H1 (cell line): ENCODE results near the gene TRPC4. TPM values are rescaled to one million over a fixed set of nuclear protein-coding genes. Genes with fewer than 3 reads are reported as not detected.

Experiments
- CTCF ChIA-PET: fragments of 300-600 bp; sonication (Branson Sonifier 250); formaldehyde crosslinking; loops from one replicate; lab custom pipeline; 2021; ENCODE audit not compliant: partially characterized antibody; lab: Charles Lee
- POLR2A ChIA-PET: fragments of 300-600 bp; sonication (Branson Sonifier 250); formaldehyde crosslinking; loops from one replicate; lab custom pipeline; 2021; ENCODE audit warnings: inconsistent platforms; ENCODE audit not compliant: partially characterized antibody; lab: Charles Lee
- DNase-seq, 2 experiments: peaks; one replicate each; pipeline versions ENCODE4 v3.0.0 to v3.0.0-alpha.2; 2010 to 2022; ENCODE audit warnings: low spot score in 2 of 2, low read depth in 1 of 2, mixed read lengths in 1 of 2
- FAIRE-seq: peaks from 2 replicates; lab custom pipeline; 2011; peaks lifted over from hg19 to GRCh38; lab: Jason Lieb, UNC
- H2AFZ ChIP-seq: 2 replicates; pipeline ENCODE4 v1.8.1; 2012; ENCODE audit warnings: low read length, inconsistent platforms
- H2AK5ac ChIP-seq: 2 replicates; pipeline ENCODE4 v1.6.1; 2013; ENCODE audit warnings: low read depth, low read length
- H2BK120ac ChIP-seq: replicated peaks from 2 replicates; pipeline ENCODE3; 2013; ENCODE audit warnings: low read depth, low read length, inconsistent platforms
- H2BK12ac ChIP-seq: 2 replicates; pipeline ENCODE4 v1.6.1; 2013; ENCODE audit warnings: low read depth, low read length
- H2BK15ac ChIP-seq: 2 replicates; pipeline ENCODE4 v1.6.1; 2013; ENCODE audit warnings: low read length
- H2BK20ac ChIP-seq: 2 replicates; pipeline ENCODE4 v1.6.1; 2013; ENCODE audit warnings: low read length
- H2BK5ac ChIP-seq: 2 replicates; pipeline ENCODE4 v1.6.1; 2013; ENCODE audit warnings: low read depth, low read length
- H3K14ac ChIP-seq: 2 replicates; pipeline ENCODE4 v1.6.1; 2013; ENCODE audit warnings: inconsistent platforms; ENCODE audit not compliant: insufficient read length
- H3K18ac ChIP-seq: 2 replicates; pipeline ENCODE4 v1.6.1; 2013; ENCODE audit warnings: low read length; ENCODE audit errors: extremely low read depth
- H3K23ac ChIP-seq: 2 replicates; pipeline ENCODE4 v1.6.1; 2013; ENCODE audit warnings: inconsistent platforms; ENCODE audit not compliant: insufficient read length
- H3K23me2 ChIP-seq: 2 replicates; pipeline ENCODE4 v1.6.1; 2013; ENCODE audit warnings: low read depth, low read length
- H3K27ac ChIP-seq: 2 replicates; pipeline ENCODE4 v1.6.1; 2011; ENCODE audit warnings: low read depth, low read length, inconsistent platforms
- H3K27me3 ChIP-seq, 4 experiments: replicated peaks in 1 of 4; 1 replicate in 1 of 4; 2 replicates in 3 of 4; pipeline versions ENCODE4 v1.6.1 to v1.8.1; 2011 to 2013; ENCODE audit warnings: low read length in 3 of 4, mild to moderate bottlenecking in 3 of 4, inconsistent platforms in 2 of 4, mixed read lengths in 2 of 4, moderate library complexity in 1 of 4; ENCODE audit not compliant: control insufficient read depth in 3 of 4, insufficient read depth in 3 of 4; ENCODE audit errors: extremely low read depth in 1 of 4
- H3K36me3 ChIP-seq, 4 experiments: 2 replicates each; pipeline versions ENCODE4 v1.6.1 to v1.8.1; 2011 to 2013; ENCODE audit warnings: mild to moderate bottlenecking in 4 of 4, low read length in 3 of 4, moderate library complexity in 2 of 4, control low read depth in 1 of 4, inconsistent platforms in 1 of 4; ENCODE audit not compliant: insufficient read depth in 4 of 4, control insufficient read depth in 2 of 4
- H3K4ac ChIP-seq: replicated peaks from 2 replicates; pipeline ENCODE3; 2013; ENCODE audit warnings: low read length, low read depth, mixed read lengths, inconsistent platforms; ENCODE audit not compliant: insufficient read length
- H3K4me1 ChIP-seq, 4 experiments: replicated peaks in 1 of 4; 1 replicate in 1 of 4; 2 replicates in 3 of 4; pipeline versions ENCODE4 v1.6.1 to v1.8.1; 2011 to 2013; ENCODE audit warnings: low read length in 3 of 4, inconsistent platforms in 2 of 4, mixed read lengths in 1 of 4; ENCODE audit not compliant: insufficient read depth in 4 of 4, control insufficient read depth in 3 of 4
- H3K4me2 ChIP-seq, 2 experiments: 2 replicates each; pipeline versions ENCODE4 v1.6.1 to v1.8.1; 2011 to 2013; ENCODE audit warnings: low read depth in 2 of 2, low read length in 2 of 2, control low read depth in 1 of 2, inconsistent platforms in 1 of 2, mild to moderate bottlenecking in 1 of 2; ENCODE audit not compliant: insufficient read depth in 1 of 2
- H3K4me3 ChIP-seq, 4 experiments: fragments of 200-600, 300-600 bp in 1 of 4; sonication (generic), shearing (Covaris generic), sonication (Bioruptor Twin) in 1 of 4; 2 replicates each; pipeline versions ENCODE4 v1.5.1 to v1.8.1; 2011 to 2016; ENCODE audit warnings: low read length in 4 of 4, low read depth in 3 of 4, control low read depth in 2 of 4, inconsistent platforms in 2 of 4, mild to moderate bottlenecking in 2 of 4, mixed read lengths in 1 of 4, moderate library complexity in 1 of 4; ENCODE audit not compliant: insufficient read depth in 2 of 4; ENCODE audit errors: extremely low read depth in 1 of 4
- H3K56ac ChIP-seq: replicated peaks from 2 replicates; pipeline ENCODE3; 2013; ENCODE audit warnings: low read depth, mild to moderate bottlenecking, mixed read lengths, low read length, inconsistent platforms; ENCODE audit not compliant: insufficient read length
- H3K79me1 ChIP-seq: 2 replicates; pipeline ENCODE4 v1.6.1; 2013; ENCODE audit warnings: low read depth, low read length, control low read depth
- H3K79me2 ChIP-seq, 2 experiments: 2 replicates each; pipeline versions ENCODE4 v1.6.1 to v1.8.1; 2012 to 2013; ENCODE audit warnings: low read length in 2 of 2, mild to moderate bottlenecking in 2 of 2, inconsistent platforms in 1 of 2; ENCODE audit not compliant: insufficient read depth in 2 of 2, control insufficient read depth in 1 of 2
- H3K9ac ChIP-seq, 4 experiments: replicated peaks in 1 of 4; 1 replicate in 1 of 4; 2 replicates in 3 of 4; pipeline versions ENCODE4 v1.6.1 to v1.8.1; 2011 to 2013; ENCODE audit warnings: low read depth in 3 of 4, low read length in 3 of 4, control low read depth in 2 of 4, mild to moderate bottlenecking in 2 of 4, moderate library complexity in 2 of 4, inconsistent platforms in 1 of 4; ENCODE audit errors: extremely low read depth in 1 of 4
- H3K9me3 ChIP-seq, 2 experiments: 2 replicates each; pipeline versions ENCODE4 v1.6.1 to v1.8.1; 2012 to 2013; ENCODE audit warnings: mild to moderate bottlenecking in 2 of 2, moderate library complexity in 2 of 2, control low read depth in 1 of 2, inconsistent platforms in 1 of 2, low read depth in 1 of 2, low read length in 1 of 2, mixed read lengths in 1 of 2; ENCODE audit not compliant: insufficient read depth in 2 of 2
- H4K20me1 ChIP-seq, 2 experiments: replicated peaks in 1 of 2; 2 replicates each; pipeline versions ENCODE3 to v1.8.1; 2011 to 2013; ENCODE audit warnings: inconsistent platforms in 2 of 2, low read length in 2 of 2, mild to moderate bottlenecking in 1 of 2; ENCODE audit not compliant: insufficient read depth in 2 of 2, control insufficient read depth in 1 of 2
- H4K5ac ChIP-seq: 2 replicates; pipeline ENCODE4 v1.6.1; 2013; ENCODE audit warnings: low read length, low read depth, mixed read lengths, inconsistent platforms; ENCODE audit not compliant: insufficient read length
- H4K8ac ChIP-seq: 2 replicates; pipeline ENCODE4 v1.8.0; 2013; ENCODE audit warnings: mild to moderate bottlenecking, moderate library complexity, low read length, inconsistent platforms; ENCODE audit not compliant: insufficient read depth; ENCODE audit errors: extremely low read depth
- H4K91ac ChIP-seq: replicated peaks from 2 replicates; pipeline ENCODE3; 2013; ENCODE audit warnings: low read length, mixed read lengths, inconsistent platforms; ENCODE audit not compliant: insufficient read length
- ASH2L ChIP-seq: fragments of 200-600, 300-600 bp; sonication (generic); IDR thresholded peaks from one replicate; pipeline ENCODE4 v1.7.1; 2017; ENCODE audit warnings: low read length
- CREB1 ChIP-seq: IDR thresholded peaks from 2 replicates; pipeline ENCODE4 v1.6.1; 2012; ENCODE audit warnings: inconsistent platforms
- NANOG ChIP-seq: IDR thresholded peaks from 2 replicates; pipeline ENCODE4 v1.6.1; 2011; ENCODE audit warnings: low read length, low read depth, mild to moderate bottlenecking, inconsistent platforms; ENCODE audit not compliant: insufficient read depth, poor library complexity, severe bottlenecking
- WGBS, 2 experiments: shearing (Covaris generic) in 1 of 2; methylation state at CpG; one replicate each; pipeline versions ENCODE4 v1.1.6 to v1.1.7; 2013 to 2015; ENCODE audit warnings: low lambda C conversion rate in 2 of 2, mixed read lengths in 2 of 2, inconsistent platforms in 1 of 2, low coverage in 1 of 2, missing lambda C conversion rate in 1 of 2; ENCODE audit not compliant: insufficient replicate concordance in 2 of 2, insufficient coverage in 1 of 2, insufficient read length in 1 of 2; ENCODE audit errors: extremely low coverage in 1 of 2, missing lambda C conversion rate in 1 of 2; 5-methylcytosine and 5-hydroxymethylcytosine counted together
- polyA plus RNA-seq, 7 experiments: library from polyadenylated mRNA; depleted of rRNA in 3 of 7; stranded (reverse) in 5 of 7; unstranded in 2 of 7; fragments of >200 nt in 5 of 7; fragments of 200-250 nt in 2 of 7; gene quantifications; 1 replicate in 5 of 7; 2 replicates in 1 of 7; 4 replicates in 1 of 7; pipeline versions ENCODE4 v1.2.1 to v1.2.3, GENCODE V29; 2011 to 2013; ENCODE audit warnings: missing spikeins in 2 of 7, mixed read lengths in 2 of 7
- total RNA-seq: library from RNA; stranded (reverse); fragmentation: NEBNext Ultra II Directional; extraction: Animal tissue kit (Norgen Biotek cat#: 25700); gene quantifications from 2 replicates; pipeline ENCODE4 v1.2.1, GENCODE V29; 2021

The TRPC4 gene
- total and polyA plus RNA-seq, 2 of the 8 experiments (the other 6 are each of a cell fraction or from before 2014, with no cell fraction given), result 12.3 to 14.7 TPM

DNA sequence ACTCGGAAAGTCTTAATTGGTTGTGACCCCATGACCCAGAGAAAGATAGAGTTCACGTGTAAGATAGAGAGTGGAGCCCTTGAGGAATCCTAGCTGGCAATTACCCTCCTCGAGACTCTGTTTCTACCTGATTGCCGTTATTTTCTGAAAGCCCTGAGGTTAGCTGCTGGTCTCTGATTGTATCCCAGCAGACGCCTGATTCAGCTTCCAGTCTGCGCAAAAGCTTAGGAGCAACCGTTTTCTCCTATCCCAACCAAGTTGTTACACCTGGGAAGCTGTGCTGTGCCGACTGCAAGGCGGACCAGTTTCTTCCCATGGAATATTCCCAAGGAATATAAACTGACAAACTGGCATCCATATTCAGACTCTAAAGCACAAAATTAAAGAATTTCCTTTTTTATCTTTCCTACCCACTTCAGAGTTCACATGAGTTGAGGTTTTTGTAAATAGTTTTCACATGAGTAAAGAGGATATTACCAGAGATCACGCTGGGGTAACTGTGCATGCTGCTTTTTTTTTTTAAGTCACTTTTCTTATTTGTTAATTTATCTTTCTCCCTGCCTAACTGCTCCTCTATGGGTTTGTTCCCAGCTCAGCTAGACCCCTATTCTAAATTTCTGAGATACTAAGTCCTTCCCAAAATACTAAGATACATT is 1.5 kb upstream of the TRPC4 start:
- H3K23me2 ChIP-seq, result peaks cover 15% of the 10 kb centered on the region
- H3K56ac ChIP-seq, result no peak overlapping the region
- H3K27me3 ChIP-seq, result no peaks in the 10 kb centered on the region
- ChIA-PET CTCF (interaction anchor here (0.5 to 2.6 kb wide), 28 partner anchors 7 to 711 kb away, joined by 3 to 16 read pairs (median 5); no protein-coding TSS in a partner anchor), POLR2A (interaction anchor here (1.1 to 1.6 kb wide), 2 partner anchors 75 to 89 kb away, joined by 3 read pairs; no protein-coding TSS in a partner anchor)
- no peak overlapping the region for H3K18ac ChIP-seq
- H3K27ac ChIP-seq, result no peak overlapping the region
- H2BK20ac ChIP-seq, result no peak overlapping the region
- FAIRE-seq (peak; percentile 85), DNase-seq (peak in 1 of 2 experiments; percentile 46)
- H3K9me3 ChIP-seq, result no peaks in the 10 kb centered on the region
- H3K4ac ChIP-seq, result no peak overlapping the region
- peak overlapping the region; percentile 93 to 94 (median 93); a peak in 7 of 8 replicates for H3K4me3 ChIP-seq
- no peaks in the 10 kb centered on the region for H3K36me3 ChIP-seq
- H2AFZ ChIP-seq, result peak overlapping the region; percentile 79
- no peak overlapping the region for H3K14ac ChIP-seq
- H2BK15ac ChIP-seq, result no peak overlapping the region
- H4K91ac ChIP-seq, result no peak overlapping the region
- no peak overlapping the region for H2BK120ac ChIP-seq
- no peak overlapping the region for H2BK5ac ChIP-seq
- TF ChIP-seq NANOG (no peak), ASH2L (no peak), CREB1 (0 out of 2 replicates have a peak, but pooled peaks have one; percentile 4)
- H2AK5ac ChIP-seq, result no peak overlapping the region
- H4K8ac ChIP-seq, result no peak overlapping the region
- no peak overlapping the region for H3K23ac ChIP-seq
- no peak overlapping the region for H4K5ac ChIP-seq
- H3K4me2 ChIP-seq, result peak overlapping the region; percentile 70 to 95
- no peaks in the 10 kb centered on the region for H3K79me1 ChIP-seq
- H3K4me1 ChIP-seq, result peaks cover 0 to 6% (median 2%) of the 10 kb centered on the region in 4 experiments; a peak in 2 of 7 replicates
- H4K20me1 ChIP-seq, result no peaks in the 10 kb centered on the region
- WGBS, 2 experiments, result 19% methylated on average over 10 of the region's 10 CpGs; no CpG with 5 or more reads in 1 of the 2 experiments
- H3K9ac ChIP-seq, result peak overlapping the region in 1 of 4 experiments; percentile 7; a peak in 3 of 7 replicates
- H3K79me2 ChIP-seq, result peaks cover 0 to 47% of the 10 kb centered on the region in 2 experiments; a peak in 2 of 4 replicates
- H2BK12ac ChIP-seq, result no peak overlapping the region; the same call in 1 of the 2 replicates
